B cell (primary cell): ENCODE measurements around the gene JAK1. TPM values are rescaled to one million over a fixed set of nuclear protein-coding genes. Genes with fewer than 3 reads are reported as not detected.

Experiments
- ATAC-seq: fragments of 200-7000 bp; cut with Tn5 transposase; one replicate; pipeline ENCODE4 v1.10.0; 2021; ENCODE audit warnings: low read depth, mild to moderate bottlenecking, moderate number of reproducible peaks, moderate library complexity
- CTCF ChIA-PET: fragments of 350-600 bp; sonication (Branson Sonifier 250); formaldehyde crosslinking; loops from one replicate; lab custom pipeline; 2021; ENCODE audit warnings: antibody characterized with exemption, inconsistent platforms; lab: Charles Lee
- POLR2A ChIA-PET: fragments of 350-600 bp; sonication (Branson Sonifier 250); formaldehyde crosslinking; loops from one replicate; lab custom pipeline; 2021; ENCODE audit warnings: antibody characterized with exemption; lab: Charles Lee
- DNase-seq: peaks from one replicate; pipeline ENCODE4 v3.0.0; 2013
- H2AFZ ChIP-seq: 2 replicates; pipeline ENCODE4 v1.6.1; 2012; ENCODE audit warnings: mild to moderate bottlenecking, low read depth, low read length; ENCODE audit not compliant: insufficient read depth, poor library complexity, severe bottlenecking
- H3K27ac ChIP-seq, 2 donors: 1 replicate in 1 of 2; 2 replicates in 1 of 2; pipeline ENCODE4 v1.5.1; 2012 to 2013; ENCODE audit warnings: low read length in 2 of 2, mild to moderate bottlenecking in 2 of 2, moderate library complexity in 1 of 2
- H3K27me3 ChIP-seq, 4 experiments: fragments of 200-600 bp in 1 of 4; sonication (generic) in 1 of 4; replicated peaks in 1 of 4; 1 replicate in 2 of 4; 2 replicates in 2 of 4; pipeline versions ENCODE4 v1.6.1 to v1.7.0; 2013 to 2016; ENCODE audit warnings: low read length in 3 of 4, mild to moderate bottlenecking in 2 of 4, mixed read lengths in 1 of 4, moderate library complexity in 1 of 4; ENCODE audit not compliant: insufficient read depth in 4 of 4, control insufficient read depth in 3 of 4; ENCODE audit errors: control extremely low read depth in 1 of 4
- H3K36me3 ChIP-seq, 2 experiments: replicated peaks in 1 of 2; 1 replicate in 1 of 2; 2 replicates in 1 of 2; pipeline versions ENCODE4 v1.6.1 to v1.7.1; 2013; ENCODE audit warnings: low read length in 1 of 2; ENCODE audit not compliant: insufficient read depth in 2 of 2, control insufficient read depth in 1 of 2; ENCODE audit errors: control extremely low read depth in 1 of 2, extremely low read depth in 1 of 2
- H3K4me1 ChIP-seq, 2 donors: fragments of 200-600 bp in 1 of 2; sonication (generic) in 1 of 2; 1 replicate in 1 of 2; 2 replicates in 1 of 2; pipeline versions ENCODE4 v1.5.1 to v1.6.1; 2013 to 2017; ENCODE audit warnings: low read length in 2 of 2; ENCODE audit not compliant: control insufficient read depth in 2 of 2, insufficient read depth in 2 of 2
- H3K4me2 ChIP-seq: replicated peaks from 2 replicates; pipeline ENCODE3; 2012; ENCODE audit warnings: mild to moderate bottlenecking, low read depth, low read length; ENCODE audit not compliant: poor library complexity, severe bottlenecking
- H3K4me3 ChIP-seq, 5 experiments: fragments of 200-600 bp in 1 of 5; sonication (generic) in 1 of 5; 1 replicate in 3 of 5; 2 replicates in 2 of 5; pipeline versions ENCODE4 v1.5.1 to v1.7.0; 2011 to 2016; ENCODE audit warnings: low read length in 4 of 5, mild to moderate bottlenecking in 4 of 5, low read depth in 2 of 5, control low read depth in 1 of 5, moderate library complexity in 1 of 5; ENCODE audit not compliant: insufficient read depth in 1 of 5; ENCODE audit errors: control extremely low read depth in 1 of 5, extremely low read depth in 1 of 5
- H3K79me2 ChIP-seq: fragments of 200-600 bp; sonication (generic); one replicate; pipeline ENCODE4 v1.6.0; 2016; ENCODE audit warnings: low read length; ENCODE audit not compliant: control insufficient read depth, insufficient read depth
- H3K9ac ChIP-seq: fragments of 200-600 bp; sonication (generic); 2 replicates; pipeline ENCODE4 v1.6.1; 2017; ENCODE audit warnings: mild to moderate bottlenecking, low read length, moderate library complexity
- H3K9me3 ChIP-seq, 3 donors: one replicate each; pipeline versions ENCODE4 v1.6.1 to v1.7.1; 2013; ENCODE audit warnings: low read length in 2 of 3; ENCODE audit not compliant: control insufficient read depth in 2 of 3, insufficient read depth in 1 of 3; ENCODE audit errors: control extremely low read depth in 1 of 3
- H4K20me1 ChIP-seq: 2 replicates; pipeline ENCODE4 v1.6.0; 2012; ENCODE audit warnings: mild to moderate bottlenecking, low read length; ENCODE audit not compliant: insufficient read depth, control insufficient read depth, poor library complexity, severe bottlenecking
- H3K27ac Mint-ChIP-seq: one replicate; pipeline ENCODE4 v1.8.0; 2021; ENCODE audit warnings: mixed read lengths
- H3K27me3 Mint-ChIP-seq: one replicate; pipeline ENCODE4 v1.8.0; 2021; ENCODE audit warnings: mixed read lengths
- H3K4me1 Mint-ChIP-seq: one replicate; pipeline ENCODE4 v1.8.0; 2021; ENCODE audit warnings: mixed read lengths
- H3K4me3 Mint-ChIP-seq: one replicate; pipeline ENCODE4 v1.8.0; 2021; ENCODE audit warnings: mixed read lengths
- H3K9me3 Mint-ChIP-seq: one replicate; pipeline ENCODE4 v1.8.0; 2022; ENCODE audit warnings: mixed read lengths; ENCODE audit not compliant: insufficient read depth
- CTCF ChIP-seq: fragments of 200-600 bp; IDR thresholded peaks from one replicate; pipeline ENCODE4 v1.8.0; 2022; ENCODE audit warnings: antibody characterized with exemption, mild to moderate bottlenecking
- EZH2 ChIP-seq: IDR thresholded peaks from 2 replicates; pipeline ENCODE4 v1.6.1; 2012; ENCODE audit warnings: borderline replicate concordance, low read depth, mild to moderate bottlenecking, moderate library complexity, low read length; ENCODE audit not compliant: insufficient read depth, poor library complexity, severe bottlenecking
- WGBS: methylation state at CpG from one replicate; pipeline ENCODE4 v1.1.5; 2013; ENCODE audit warnings: missing lambda C conversion rate; ENCODE audit not compliant: insufficient coverage; 5-methylcytosine and 5-hydroxymethylcytosine counted together
- intact Hi-C: fragments of 100-400 bp; cut with micrococcal nuclease; formaldehyde crosslinking; loops from one replicate; pipeline ENCODE4 v1.10.0; 2022
- polyA plus RNA-seq: library from polyadenylated mRNA; depleted of rRNA; stranded (reverse); fragments of >200 nt; gene quantifications from 2 replicates; pipeline ENCODE4 v1.2.3, GENCODE V29; 2012
- total RNA-seq, 2 donors: library from RNA; stranded (reverse); fragments of 120-200 nt in 1 of 2; gene quantifications; 1 replicate in 1 of 2; 2 replicates in 1 of 2; pipeline versions ENCODE4 v1.2.3 to v1.2.4, GENCODE V29; 2013 to 2022

Gene JAK1
- total and polyA plus RNA-seq, 2 donors (not counting 1 experiment from before 2014, with no cell fraction given), result 99.0 to 244 TPM

GRCh38 chr1:64810001-64810400 lies 156.3 kb downstream of the JAK1 start:
- intact Hi-C loops, result no loop called here
- H3K27me3 Mint-ChIP-seq, result no peaks in the 10 kb centered on the region
- Histone ChIP-seq H3K27me3 (no peaks in the 10 kb centered on the region), H3K9ac (no peak overlapping the region), H3K9me3 (no peaks in the 10 kb centered on the region), H3K27ac (no peak overlapping the region), H3K79me2 (no peaks in the 10 kb centered on the region), H3K36me3 (peaks cover 0 to 1% of the 10 kb centered on the region in 2 experiments), H3K4me1 (no peaks in the 10 kb centered on the region), H4K20me1 (no peaks in the 10 kb centered on the region), H2AFZ (no peak overlapping the region), H3K4me3 (no peak overlapping the region), H3K4me2 (no peak overlapping the region)
- ChIA-PET POLR2A (no interaction called here), CTCF (interaction anchor here (2.1 kb wide), 1 partner anchor 14 kb away, joined by 12 read pairs; no protein-coding TSS in a partner anchor)
- no peak overlapping the region for H3K27ac Mint-ChIP-seq
- ATAC-seq (no peak), DNase-seq (no peak)
- H3K4me3 Mint-ChIP-seq, result no peak overlapping the region
- no peaks in the 10 kb centered on the region for H3K4me1 Mint-ChIP-seq
- TF ChIP-seq CTCF (no peak), EZH2 (no peak)
- WGBS, result no CpG with 5 or more reads among the region's 1 CpG
- H3K9me3 Mint-ChIP-seq, result no peaks in the 10 kb centered on the region

- CTCF ChIA-PET, result no interaction called here
- Histone ChIP-seq H3K4me3 (no peak overlapping the region), H3K36me3 (no peaks in the 10 kb centered on the region), H3K27ac (no peak overlapping the region), H3K4me2 (no peak overlapping the region), H3K4me1 (no peaks in the 10 kb centered on the region), H3K79me2 (no peaks in the 10 kb centered on the region), H3K9me3 (no peaks in the 10 kb centered on the region), H4K20me1 (no peaks in the 10 kb centered on the region), H3K27me3 (no peaks in the 10 kb centered on the region), H2AFZ (no peak overlapping the region), H3K9ac (no peak overlapping the region)
- intact Hi-C loops, result no loop called here
- Mint-ChIP-seq H3K27me3 (no peaks in the 10 kb centered on the region), H3K27ac (no peak overlapping the region), H3K4me1 (no peaks in the 10 kb centered on the region), H3K4me3 (no peak overlapping the region), H3K9me3 (no peaks in the 10 kb centered on the region)
- TF ChIP-seq CTCF (no peak), EZH2 (no peak)
- DNase-seq (no peak), ATAC-seq (no peak)
- POLR2A ChIA-PET, result no interaction called here
Measured at GRCh38 chr1:64809309-64809708, 157.0 kb downstream of the JAK1 start.
